KMS-11 (cell line): ENCODE results near the gene DHFR2.
A peak's percentile ranks its signal among the peaks of the same experiment; 100 is the strongest.

Experiments
- H2AFZ ChIP-seq: fragments of 200-600 bp; sonication (generic); 2 replicates; pipeline ENCODE4 v1.6.1; 2016; ENCODE audit warnings: antibody characterized with exemption, mixed run types, low read depth
- H3K27ac ChIP-seq: fragments of 200-600 bp; sonication (generic); 2 replicates; pipeline ENCODE4 v1.6.1; 2016; ENCODE audit warnings: mild to moderate bottlenecking, mixed run types
- H3K27me3 ChIP-seq: fragments of 200-600 bp; sonication (generic); 2 replicates; pipeline ENCODE4 v1.6.1; 2017; ENCODE audit warnings: mild to moderate bottlenecking, low read depth, mixed run types, moderate library complexity; ENCODE audit not compliant: insufficient read depth
- H3K36me3 ChIP-seq: fragments of 200-600 bp; sonication (generic); 2 replicates; pipeline ENCODE4 v1.6.1; 2017; ENCODE audit warnings: mild to moderate bottlenecking, mixed run types; ENCODE audit not compliant: insufficient read depth
- H3K4me1 ChIP-seq: fragments of 200-600 bp; sonication (generic); 2 replicates; pipeline ENCODE4 v1.6.1; 2016; ENCODE audit warnings: mild to moderate bottlenecking, low read depth, mixed run types; ENCODE audit not compliant: poor library complexity, severe bottlenecking
- H3K4me2 ChIP-seq: fragments of 200-600 bp; sonication (generic); 2 replicates; pipeline ENCODE4 v1.7.0; 2016; ENCODE audit warnings: mild to moderate bottlenecking, mixed run types
- H3K4me3 ChIP-seq: fragments of 200-600 bp; sonication (generic); IDR thresholded peaks from 2 replicates; pipeline ENCODE4 v1.6.1; 2017; ENCODE audit warnings: low read depth, low read length, mixed read lengths; ENCODE audit not compliant: insufficient read depth
- H3K79me2 ChIP-seq: fragments of 200-600 bp; sonication (generic); 2 replicates; pipeline ENCODE4 v1.6.1; 2016; ENCODE audit warnings: low read depth, mixed run types; ENCODE audit not compliant: insufficient read depth
- H3K9ac ChIP-seq: fragments of 200-600 bp; sonication (generic); 2 replicates; pipeline ENCODE4 v1.6.1; 2016; ENCODE audit warnings: mild to moderate bottlenecking, mixed run types
- H4K20me1 ChIP-seq: fragments of 200-600 bp; sonication (generic); 2 replicates; pipeline ENCODE4 v1.6.1; 2016; ENCODE audit warnings: mild to moderate bottlenecking, mixed run types; ENCODE audit not compliant: insufficient read depth
- TF ChIP-seq, protein P1 (sequence below): fragments of 200-600 bp; sonication (generic); conservative IDR thresholded peaks from 2 replicates; pipeline ENCODE4 v1.6.1; 2017; ENCODE audit warnings: low read depth, mild to moderate bottlenecking, antibody characterized with exemption, low read length, moderate library complexity, mixed read lengths

Gene DHFR2

DNA sequence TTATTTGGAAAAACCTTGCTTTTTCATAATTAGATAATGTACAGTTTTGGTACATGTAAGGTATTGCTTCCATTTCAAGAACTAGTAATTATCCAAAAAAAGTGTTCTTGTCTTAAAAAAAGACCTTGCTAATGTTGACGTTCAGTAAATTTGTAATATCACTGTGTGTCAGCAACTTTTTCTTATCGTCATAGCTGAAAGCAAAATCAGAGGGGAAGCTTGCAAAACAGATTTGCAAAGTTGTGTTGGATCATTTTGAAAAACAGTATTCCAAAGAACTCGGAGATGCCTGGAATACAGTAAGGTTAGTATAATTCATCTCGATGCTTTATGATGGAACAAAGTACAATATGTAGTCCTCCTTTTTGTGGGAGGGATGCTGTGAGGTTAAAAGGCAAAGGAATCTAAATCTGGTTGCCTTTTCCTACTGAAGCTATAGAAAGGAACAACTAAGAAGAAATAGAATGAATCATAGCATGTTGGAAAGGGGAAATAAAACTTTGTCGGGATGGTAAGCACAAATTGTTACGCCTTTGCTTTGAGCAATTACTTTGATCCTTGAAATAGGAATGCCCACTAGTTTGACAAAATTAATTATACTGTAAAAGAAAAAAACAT, 1.6 kb upstream of the DHFR2 start:
- H3K9ac ChIP-seq, result no peak overlapping the region
- H4K20me1 ChIP-seq, result no peaks in the 10 kb centered on the region
- H2AFZ ChIP-seq, result no peak overlapping the region
- H3K4me3 ChIP-seq, result no peak overlapping the region
- no peaks in the 10 kb centered on the region for H3K36me3 ChIP-seq
- H3K27ac ChIP-seq, result no peak overlapping the region
- peaks cover 9% of the 10 kb centered on the region; the same call in 1 of the 2 replicates for H3K79me2 ChIP-seq
- no peaks in the 10 kb centered on the region for H3K27me3 ChIP-seq
- H3K4me1 ChIP-seq, result peaks cover 20% of the 10 kb centered on the region
- TF ChIP-seq, protein P1, sequence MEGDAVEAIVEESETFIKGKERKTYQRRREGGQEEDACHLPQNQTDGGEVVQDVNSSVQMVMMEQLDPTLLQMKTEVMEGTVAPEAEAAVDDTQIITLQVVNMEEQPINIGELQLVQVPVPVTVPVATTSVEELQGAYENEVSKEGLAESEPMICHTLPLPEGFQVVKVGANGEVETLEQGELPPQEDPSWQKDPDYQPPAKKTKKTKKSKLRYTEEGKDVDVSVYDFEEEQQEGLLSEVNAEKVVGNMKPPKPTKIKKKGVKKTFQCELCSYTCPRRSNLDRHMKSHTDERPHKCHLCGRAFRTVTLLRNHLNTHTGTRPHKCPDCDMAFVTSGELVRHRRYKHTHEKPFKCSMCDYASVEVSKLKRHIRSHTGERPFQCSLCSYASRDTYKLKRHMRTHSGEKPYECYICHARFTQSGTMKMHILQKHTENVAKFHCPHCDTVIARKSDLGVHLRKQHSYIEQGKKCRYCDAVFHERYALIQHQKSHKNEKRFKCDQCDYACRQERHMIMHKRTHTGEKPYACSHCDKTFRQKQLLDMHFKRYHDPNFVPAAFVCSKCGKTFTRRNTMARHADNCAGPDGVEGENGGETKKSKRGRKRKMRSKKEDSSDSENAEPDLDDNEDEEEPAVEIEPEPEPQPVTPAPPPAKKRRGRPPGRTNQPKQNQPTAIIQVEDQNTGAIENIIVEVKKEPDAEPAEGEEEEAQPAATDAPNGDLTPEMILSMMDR, result no peak
- H3K4me2 ChIP-seq, result peak overlapping the region; percentile 74; the same call in 1 of the 2 replicates

DNA sequence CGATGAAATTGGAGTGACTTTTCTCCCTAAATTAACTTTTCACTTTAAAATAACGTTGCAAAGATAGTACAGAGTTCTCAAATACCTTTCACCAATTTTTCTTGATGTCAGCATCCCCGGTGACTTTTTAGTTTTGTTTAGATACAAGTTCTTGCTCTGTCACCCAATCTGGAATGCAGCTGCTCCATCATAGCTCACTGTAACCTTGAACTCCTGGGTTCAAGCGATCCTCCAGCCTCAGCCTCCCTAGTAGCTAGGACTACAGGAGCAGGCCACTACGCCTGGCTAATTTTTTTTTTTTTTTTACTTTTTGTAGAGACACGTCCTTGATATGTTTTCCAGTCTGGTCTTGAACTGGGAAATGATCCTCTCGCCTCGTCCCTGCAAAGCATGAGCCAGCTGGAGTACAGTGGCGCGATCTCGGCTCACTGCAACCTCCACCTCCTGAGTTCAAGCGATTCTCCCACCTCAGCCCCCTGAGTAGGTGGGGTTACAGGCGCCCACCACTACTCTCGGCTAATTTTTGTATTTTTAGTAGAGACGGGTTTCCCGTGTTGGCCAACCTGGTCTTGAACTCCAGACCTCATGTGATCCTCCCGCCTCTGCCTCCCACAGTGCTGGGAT, 892 bp upstream of the DHFR2 start:
- peaks cover 12% of the 10 kb centered on the region for H3K4me1 ChIP-seq
- no peaks in the 10 kb centered on the region for H3K36me3 ChIP-seq
- no peaks in the 10 kb centered on the region for H4K20me1 ChIP-seq
- peak overlapping the region; percentile 91 for H3K9ac ChIP-seq
- peak overlapping the region; percentile 74 for H3K4me2 ChIP-seq
- H3K79me2 ChIP-seq, result peaks cover 9% of the 10 kb centered on the region; the same call in 1 of the 2 replicates
- peak overlapping the region; percentile 86 for H2AFZ ChIP-seq
- no peaks in the 10 kb centered on the region for H3K27me3 ChIP-seq
- peak overlapping the region; percentile 95 for H3K27ac ChIP-seq
- TF ChIP-seq, protein P1, result no peak
- H3K4me3 ChIP-seq, result no peak overlapping the region

DNA sequence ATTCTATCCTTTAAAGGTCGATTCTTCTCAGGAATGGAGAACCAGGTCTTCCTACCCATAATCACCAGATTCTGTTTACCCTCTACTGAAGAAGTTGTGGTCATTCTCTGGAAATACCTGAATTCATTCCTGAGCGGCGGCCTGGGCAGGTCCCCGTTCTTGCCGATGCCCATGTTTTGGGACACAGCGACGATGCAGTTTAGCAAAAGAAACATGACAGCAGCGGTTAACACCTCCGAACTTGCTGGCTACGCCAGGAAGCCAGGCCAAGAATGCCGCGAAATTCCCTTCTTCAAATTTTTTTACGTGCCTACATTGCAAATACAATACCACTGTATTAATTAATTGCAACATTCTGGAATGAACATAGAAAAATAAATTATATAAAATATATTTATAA, 1.4 kb downstream of the DHFR2 start:
- no peaks in the 10 kb centered on the region for H3K36me3 ChIP-seq
- H3K27me3 ChIP-seq, result no peaks in the 10 kb centered on the region
- H4K20me1 ChIP-seq, result no peaks in the 10 kb centered on the region
- H3K4me2 ChIP-seq, result no peak overlapping the region
- peaks cover 12% of the 10 kb centered on the region for H3K4me1 ChIP-seq
- no peak overlapping the region for H3K27ac ChIP-seq
- no peak overlapping the region for H2AFZ ChIP-seq
- H3K9ac ChIP-seq, result no peak overlapping the region
- no peak overlapping the region for H3K4me3 ChIP-seq
- TF ChIP-seq, protein P1, result no peak
- H3K79me2 ChIP-seq, result peaks cover 9% of the 10 kb centered on the region; the same call in 1 of the 2 replicates

DNA sequence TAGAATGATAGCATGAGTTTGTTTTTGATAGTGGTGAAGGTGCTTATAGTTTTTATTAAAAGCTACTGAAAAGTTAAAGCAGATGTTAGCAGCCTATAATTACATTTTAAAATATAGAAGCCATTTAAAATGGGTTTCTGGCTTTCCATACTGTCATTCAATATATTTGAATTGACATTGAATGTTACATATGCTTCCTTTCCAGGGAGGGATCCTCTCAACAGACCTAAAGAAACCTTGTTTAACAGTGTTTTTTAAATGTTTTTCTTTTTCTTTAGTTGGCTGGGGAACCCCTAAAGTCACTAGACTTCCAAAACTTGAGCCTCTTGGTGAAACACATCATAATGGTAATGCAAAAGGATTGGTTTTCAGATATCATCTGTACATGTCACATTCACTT, 12.2 kb downstream of the DHFR2 start:
- H3K27ac ChIP-seq, result no peak overlapping the region
- H2AFZ ChIP-seq, result no peak overlapping the region
- no peaks in the 10 kb centered on the region for H3K4me1 ChIP-seq
- no peak overlapping the region for H3K4me3 ChIP-seq
- no peaks in the 10 kb centered on the region for H4K20me1 ChIP-seq
- TF ChIP-seq, protein P1, result no peak
- no peaks in the 10 kb centered on the region for H3K79me2 ChIP-seq
- no peak overlapping the region for H3K4me2 ChIP-seq
- no peaks in the 10 kb centered on the region for H3K27me3 ChIP-seq
- no peak overlapping the region for H3K9ac ChIP-seq
- no peaks in the 10 kb centered on the region for H3K36me3 ChIP-seq
